Large intestine (tissue), 3 donors: ENCODE results near the gene OSTN. TPM values are rescaled to one million over a fixed set of nuclear protein-coding genes. Genes with fewer than 3 reads are reported as not detected.
"Not testable (repeated sequence)": the region's sequence is repeated elsewhere in the genome, so short reads cannot be mapped to it uniquely, and the experiment has no call there.

Source experiments
- DNase-seq, 2 donors: peaks; one replicate each; pipeline versions ENCODE4 v3.0.0 to v3.0.0-alpha.2; 2013
- H3K27ac ChIP-seq: one replicate; pipeline ENCODE4 v1.5.1; 2013; ENCODE audit warnings: low read length
- H3K27me3 ChIP-seq: 2 replicates; pipeline ENCODE4 v1.6.1; 2013; ENCODE audit warnings: low read length; ENCODE audit not compliant: control insufficient read depth, insufficient read depth
- H3K36me3 ChIP-seq: 2 replicates; pipeline ENCODE4 v1.6.1; 2013; ENCODE audit warnings: low read length; ENCODE audit not compliant: control insufficient read depth, insufficient read depth
- H3K4me1 ChIP-seq: one replicate; pipeline ENCODE4 v1.6.1; 2013; ENCODE audit warnings: low read length; ENCODE audit not compliant: control insufficient read depth, insufficient read depth
- H3K4me3 ChIP-seq: one replicate; pipeline ENCODE4 v1.5.1; 2013; ENCODE audit warnings: low read length
- H3K9me3 ChIP-seq: one replicate; pipeline ENCODE4 v1.6.1; 2013; ENCODE audit warnings: mild to moderate bottlenecking, low read depth, low read length, moderate library complexity; ENCODE audit not compliant: control insufficient read depth
- WGBS: methylation state at CpG from one replicate; pipeline ENCODE4 v1.1.5; 2013; ENCODE audit warnings: low lambda C conversion rate; ENCODE audit not compliant: insufficient coverage; 5-methylcytosine and 5-hydroxymethylcytosine counted together
- polyA plus RNA-seq: library from polyadenylated mRNA; unstranded; fragments of 120-200 nt; gene quantifications from one replicate; pipeline ENCODE4 v1.2.1, GENCODE V29; 2013

The OSTN gene
- polyA plus RNA-seq, 1 donor: 0.12 TPM

GRCh38 chr3:191263365-191263764 is 64.3 kb downstream of the OSTN start:
- Histone ChIP-seq H3K4me3 (no peak overlapping the region), H3K27ac (no peak overlapping the region), H3K9me3 (no peaks in the 10 kb centered on the region), H3K4me1 (no peaks in the 10 kb centered on the region), H3K36me3 (no peaks in the 10 kb centered on the region), H3K27me3 (no peaks in the 10 kb centered on the region)
- no peak for DNase-seq

- WGBS: 62% methylated on average over 3 of the region's 3 CpGs
Observed at GRCh38 chr3:191263850-191264249, 64.8 kb downstream of the OSTN start.

GRCh38 chr3:191268737-191269136 is 69.7 kb downstream of the OSTN start:
- H3K27me3 ChIP-seq: no peaks in the 10 kb centered on the region
- no peaks in the 10 kb centered on the region for H3K36me3 ChIP-seq
- H3K9me3 ChIP-seq: no peaks in the 10 kb centered on the region
- H3K4me3 ChIP-seq: no peak overlapping the region
- H3K4me1 ChIP-seq: no peaks in the 10 kb centered on the region
- no peak overlapping the region for H3K27ac ChIP-seq
- DNase-seq: no peak

More at GRCh38 chr3:191263850-191264249, 64.8 kb downstream of the OSTN start:
- no peaks in the 10 kb centered on the region for H3K4me1 ChIP-seq
- H3K27me3 ChIP-seq: no peaks in the 10 kb centered on the region
- no peak overlapping the region for H3K27ac ChIP-seq
- DNase-seq: no peak
- H3K4me3 ChIP-seq: no peak overlapping the region
- no peaks in the 10 kb centered on the region for H3K36me3 ChIP-seq
- H3K9me3 ChIP-seq: no peaks in the 10 kb centered on the region

GRCh38 chr3:191269289-191270085 is 70.4 kb downstream of the OSTN start:
- no peak for DNase-seq
- no peaks in the 10 kb centered on the region for H3K36me3 ChIP-seq
- WGBS: 75% methylated on average over 2 of the region's 5 CpGs
- no peak overlapping the region for H3K27ac ChIP-seq
- no peaks in the 10 kb centered on the region for H3K27me3 ChIP-seq
- no peak overlapping the region for H3K4me3 ChIP-seq
- no peaks in the 10 kb centered on the region for H3K9me3 ChIP-seq
- H3K4me1 ChIP-seq: no peaks in the 10 kb centered on the region

- not testable (repeated sequence) for H3K36me3 ChIP-seq, H3K4me1 ChIP-seq, H3K27me3 ChIP-seq, H3K27ac ChIP-seq, H3K9me3 ChIP-seq, DNase-seq, H3K4me3 ChIP-seq
- WGBS: 80% methylated on average over 3 of the region's 14 CpGs
Observed at GRCh38 chr3:191275244-191275643, 76.2 kb downstream of the OSTN start.

GRCh38 chr3:191275751-191276150 is 76.7 kb downstream of the OSTN start:
- Histone ChIP-seq H3K9me3 (no peaks in the 10 kb centered on the region), H3K27me3 (no peaks in the 10 kb centered on the region), H3K36me3 (no peaks in the 10 kb centered on the region), H3K27ac (no peak overlapping the region), H3K4me1 (no peaks in the 10 kb centered on the region), H3K4me3 (no peak overlapping the region)
- DNase-seq: no peak

GRCh38 chr3:191280111-191280510 is 81.1 kb downstream of the OSTN start:
- Histone ChIP-seq H3K9me3 (no peaks in the 10 kb centered on the region), H3K27ac (no peak overlapping the region), H3K4me3 (no peak overlapping the region), H3K36me3 (no peaks in the 10 kb centered on the region), H3K27me3 (no peaks in the 10 kb centered on the region), H3K4me1 (no peaks in the 10 kb centered on the region)
- WGBS: no CpG with 5 or more reads among the region's 1 CpG
- no peak for DNase-seq

- H3K36me3 ChIP-seq: no peaks in the 10 kb centered on the region
- no peaks in the 10 kb centered on the region for H3K27me3 ChIP-seq
- no peak for DNase-seq
- H3K4me1 ChIP-seq: no peaks in the 10 kb centered on the region
- H3K27ac ChIP-seq: no peak overlapping the region
- H3K9me3 ChIP-seq: no peaks in the 10 kb centered on the region
- no peak overlapping the region for H3K4me3 ChIP-seq
Observed at GRCh38 chr3:191280882-191281281, 81.8 kb downstream of the OSTN start.

GRCh38 chr3:191282251-191283185 is 83.5 kb downstream of the OSTN start:
- H3K27ac ChIP-seq: no peak overlapping the region
- no peaks in the 10 kb centered on the region for H3K4me1 ChIP-seq
- no peaks in the 10 kb centered on the region for H3K36me3 ChIP-seq
- WGBS: 100% methylated on average over 3 of the region's 4 CpGs
- no peak overlapping the region for H3K4me3 ChIP-seq
- DNase-seq: no peak
- no peaks in the 10 kb centered on the region for H3K27me3 ChIP-seq
- no peaks in the 10 kb centered on the region for H3K9me3 ChIP-seq

- 100% methylated on average over 1 of the region's 2 CpGs for WGBS
- DNase-seq: no peak
- Histone ChIP-seq H3K4me3 (no peak overlapping the region), H3K9me3 (no peaks in the 10 kb centered on the region), H3K36me3 (no peaks in the 10 kb centered on the region), H3K27ac (no peak overlapping the region), H3K27me3 (no peaks in the 10 kb centered on the region), H3K4me1 (no peaks in the 10 kb centered on the region)
Observed at GRCh38 chr3:191283400-191283799, 84.4 kb downstream of the OSTN start.
